RCC 7860 (cell line): ENCODE data around the gene ZNF383.
"Not testable (repeated sequence)": the region's sequence is repeated elsewhere in the genome, so short reads cannot be mapped to it uniquely, and the experiment has no call there.

ENCODE experiments used
- DNase-seq: peaks from one replicate; pipeline ENCODE4 v3.0.0-alpha.2; 2015; ENCODE audit warnings: low spot score
- FAIRE-seq: peaks from 2 replicates; lab custom pipeline; 2012; peaks lifted over from hg19 to GRCh38; lab: Jason Lieb, UNC

Gene ZNF383

DNA sequence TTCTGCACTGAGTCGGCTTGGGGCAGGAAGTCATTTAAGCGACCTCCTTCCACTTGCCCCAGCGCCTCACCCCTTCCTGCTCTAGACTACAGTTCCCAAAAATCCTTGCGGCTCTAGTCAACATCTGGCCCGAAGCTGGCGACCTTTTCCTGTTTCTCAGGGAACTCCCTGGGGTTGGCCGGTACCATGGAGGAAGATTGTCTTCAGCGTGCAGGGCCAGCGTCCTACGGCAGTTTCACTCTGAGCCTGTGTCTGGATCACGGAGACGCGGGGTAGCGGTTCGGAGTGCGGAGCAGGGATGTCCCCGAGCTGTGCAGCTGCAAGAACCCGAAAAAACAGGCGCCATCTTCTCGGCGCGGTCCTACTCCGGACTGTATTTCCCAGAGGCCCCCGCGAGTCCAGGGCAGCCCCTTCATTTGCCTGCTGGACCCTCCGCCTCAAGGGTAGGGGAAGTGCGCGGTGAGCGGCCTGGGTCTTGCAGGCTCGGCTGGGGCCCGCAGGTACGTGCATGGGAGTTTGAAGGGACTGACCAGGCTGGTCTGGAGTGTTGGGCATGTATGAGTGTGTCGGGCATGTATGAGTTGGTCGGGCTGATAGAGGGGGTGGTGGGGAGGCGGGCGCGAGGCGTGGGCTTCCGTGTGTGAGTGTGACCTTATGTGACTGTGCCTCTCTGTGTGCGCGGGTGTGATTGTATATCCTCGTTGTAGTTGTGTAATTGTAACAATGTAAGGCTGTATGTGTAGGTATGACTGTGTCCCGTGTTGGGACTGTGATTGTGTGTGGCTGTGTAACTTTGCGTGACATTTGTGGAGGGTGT, at the start of gene ZNF383:
TSS of gene ZNF383 (plus strand) at position 440 of the 817 bp plus-strand sequence. CDS start 12,240 bp downstream, outside the sequence.
- FAIRE-seq, result no peak

DNA sequence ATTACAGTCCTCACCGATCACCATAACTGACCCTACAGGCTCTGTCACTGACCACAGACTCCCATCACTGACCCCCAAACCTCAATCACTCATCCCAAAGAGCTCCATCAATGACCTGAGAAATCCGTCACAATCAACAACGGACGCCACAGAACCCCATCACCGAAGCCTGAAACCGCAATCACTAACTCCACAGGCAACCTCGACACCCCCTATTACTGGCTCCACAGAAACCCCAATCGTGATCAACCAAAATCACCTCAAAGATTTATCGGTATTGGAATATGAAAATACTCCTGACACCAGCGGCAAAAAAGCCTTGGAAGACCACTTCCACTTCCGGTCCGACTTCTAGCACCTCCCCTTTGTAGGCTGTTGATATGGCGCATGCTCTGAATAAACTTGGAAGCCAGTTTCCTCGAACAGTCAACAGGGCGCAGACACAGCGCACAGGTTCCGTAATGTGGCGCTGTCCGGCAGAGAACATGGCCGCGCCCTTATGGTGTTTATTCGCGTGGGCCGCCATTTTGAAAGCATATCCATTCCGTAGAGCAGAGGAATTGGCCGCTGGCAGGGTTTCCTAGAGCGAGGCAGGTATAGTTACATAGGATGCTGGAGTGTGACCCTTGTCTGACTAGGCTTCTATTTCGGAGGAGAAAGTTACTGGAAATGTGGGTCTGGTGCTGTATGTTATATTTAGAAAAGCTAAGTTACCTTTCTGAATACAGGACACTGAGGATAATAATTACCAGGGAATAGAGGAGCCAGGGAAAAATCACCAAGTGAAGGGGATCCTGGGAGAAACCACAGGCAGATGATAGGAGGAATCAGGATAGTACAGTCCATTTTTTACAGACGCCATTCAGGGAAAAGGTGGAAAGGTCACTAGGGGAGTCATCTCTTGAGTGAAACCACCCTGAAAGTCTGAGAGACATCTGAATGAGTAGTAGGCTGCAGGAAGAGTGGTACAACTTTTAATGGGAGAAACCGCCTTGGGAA, 45.3 kb upstream of the ZNF383 start, which contains the start of gene ZNF585A:
TSS of gene ZNF585A (minus strand) at position 328 of the 999 bp plus-strand sequence. CDS start 2,785 bp downstream, outside the sequence.
- peak; percentile 82 for DNase-seq
- peak; percentile 78 for FAIRE-seq

More for the DNA sequence above, at the start of gene ZNF383:
- DNase-seq, result peak; percentile 62

DNA sequence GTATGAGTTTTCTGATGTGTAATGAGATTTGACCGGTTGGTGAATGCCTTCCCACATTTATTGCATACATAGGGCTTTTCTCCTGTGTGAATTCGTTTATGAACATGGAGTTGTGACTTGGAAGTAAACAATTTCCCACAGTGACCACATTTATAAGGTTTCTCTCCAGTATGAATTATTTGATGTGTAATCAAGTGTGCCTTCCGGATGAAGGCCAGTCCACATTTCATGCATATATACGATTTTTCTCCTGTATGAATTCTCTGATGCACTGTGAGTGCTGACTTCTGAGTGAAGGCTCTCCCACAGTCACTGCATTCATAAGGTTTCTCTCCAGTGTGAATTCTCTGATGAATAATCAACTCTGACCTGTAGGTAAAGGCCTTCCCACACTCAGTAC, 31.9 kb upstream of the ZNF383 start:
- FAIRE-seq, DNase-seq: not testable (repeated sequence)

DNA sequence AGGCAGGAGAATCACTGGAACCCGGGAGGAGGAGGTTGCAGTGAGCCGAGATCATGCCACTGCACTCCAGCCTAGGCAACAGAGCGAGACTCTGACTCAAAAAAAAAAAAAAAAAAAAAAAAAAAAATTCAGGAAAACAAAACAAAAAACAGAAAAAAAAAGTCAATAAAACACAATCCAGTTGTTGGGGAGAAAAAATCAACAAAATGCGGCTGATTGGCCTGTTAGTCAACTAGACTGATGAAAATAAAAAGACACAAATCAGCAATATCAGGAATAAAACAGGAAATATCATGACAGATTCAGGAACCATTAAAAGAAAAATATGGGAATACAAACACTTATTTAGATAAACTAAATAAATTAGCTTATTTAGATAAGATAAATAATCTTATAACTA, 22.8 kb upstream of the ZNF383 start:
- not testable (repeated sequence) for FAIRE-seq

DNA sequence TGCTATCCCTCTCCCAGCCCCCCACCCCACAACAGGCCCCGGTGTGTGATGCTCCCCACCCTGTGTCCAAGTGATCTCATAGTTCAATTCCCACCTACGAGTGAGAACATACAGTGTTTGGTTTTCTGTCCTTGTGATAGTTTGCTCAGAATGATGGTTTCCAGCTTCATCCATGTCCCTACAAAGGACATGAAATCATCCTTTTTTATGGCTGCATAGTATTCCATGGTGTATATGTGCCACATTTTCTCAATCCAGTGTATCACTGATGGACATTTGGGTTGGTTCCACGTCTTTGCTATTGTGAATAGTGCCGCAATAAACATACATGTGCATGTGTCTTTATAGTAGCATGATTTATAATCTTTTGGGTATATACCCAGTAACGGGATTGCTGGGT, 20.9 kb upstream of the ZNF383 start:
- FAIRE-seq, DNase-seq: not testable (repeated sequence)

More for the DNA sequence above, 22.8 kb upstream of the ZNF383 start:
- not testable (repeated sequence) for DNase-seq

DNA sequence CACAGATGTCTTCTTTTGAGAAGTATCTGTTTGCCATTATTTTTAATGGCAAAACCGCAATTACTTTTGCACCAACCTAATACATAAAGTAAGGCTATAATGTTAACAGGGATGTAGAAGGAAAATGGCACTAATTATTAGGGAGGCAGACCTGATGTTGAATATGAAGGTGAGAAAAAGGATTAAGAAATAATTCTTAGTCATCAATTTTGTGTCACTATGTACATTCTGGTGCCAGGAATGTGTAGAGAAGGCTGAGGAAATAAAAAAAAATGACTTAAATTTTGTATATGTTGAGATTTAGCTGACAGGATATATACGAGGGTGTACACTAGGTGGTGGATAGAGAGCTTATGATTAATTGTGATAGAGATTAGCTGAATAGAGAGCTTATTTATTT, 20.2 kb upstream of the ZNF383 start:
- DNase-seq (no peak), FAIRE-seq (no peak)

DNA sequence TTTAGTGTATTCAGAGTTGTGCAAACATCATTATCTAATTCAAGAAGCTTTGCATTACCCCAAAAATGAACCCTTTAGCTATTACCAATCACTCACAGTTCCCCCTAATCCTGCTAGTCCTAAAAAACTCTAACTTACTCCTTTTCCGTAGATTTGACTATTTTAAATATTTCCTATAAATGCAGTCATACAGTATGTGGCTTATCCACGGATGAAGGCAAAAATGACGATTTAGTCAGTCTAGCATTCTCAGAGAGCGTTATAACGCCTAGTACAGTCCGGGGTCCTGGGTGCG, 587 bp upstream of the ZNF383 start:
- FAIRE-seq, result no peak
- no peak for DNase-seq

DNA sequence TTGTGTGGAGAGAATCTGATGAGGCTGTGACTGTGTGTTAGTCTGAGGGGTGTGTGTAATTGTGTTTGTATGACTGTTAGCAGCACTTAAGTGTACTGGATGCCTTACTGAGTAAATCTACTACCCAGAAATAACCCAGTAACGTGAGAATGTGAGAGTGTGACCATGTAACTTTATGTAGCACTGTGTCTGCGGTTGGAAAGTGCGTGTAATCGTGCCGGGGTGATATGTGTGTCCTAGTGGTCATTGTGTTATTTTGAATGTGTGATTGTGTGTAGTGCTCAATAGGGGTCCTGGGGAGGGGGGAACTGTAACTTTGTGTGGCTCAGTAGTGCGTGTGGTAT, 550 bp downstream of the ZNF383 start:
- no peak for FAIRE-seq

DNA sequence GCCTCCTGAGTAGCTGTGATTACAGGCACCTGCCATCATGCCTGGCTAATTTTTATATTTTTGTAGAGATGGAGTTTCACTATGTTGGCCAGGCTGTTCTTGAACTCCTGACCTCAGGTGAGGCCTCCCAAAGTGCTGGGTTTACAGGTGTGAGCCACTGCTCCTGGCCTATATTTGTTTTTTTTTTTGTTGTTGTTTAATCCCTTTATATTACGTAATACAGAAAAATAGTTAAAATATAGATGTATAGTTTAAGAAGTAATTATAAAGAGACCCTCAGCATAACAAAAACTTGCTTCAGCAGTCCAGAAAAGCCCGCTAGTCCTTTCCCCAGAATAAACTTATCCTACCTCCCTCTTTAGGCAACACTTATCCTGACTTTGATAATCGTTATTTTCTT, 2.4 kb downstream of the ZNF383 start:
- DNase-seq, result no peak
- FAIRE-seq, result no peak

More for the DNA sequence above, 550 bp downstream of the ZNF383 start:
- DNase-seq, result no peak

DNA sequence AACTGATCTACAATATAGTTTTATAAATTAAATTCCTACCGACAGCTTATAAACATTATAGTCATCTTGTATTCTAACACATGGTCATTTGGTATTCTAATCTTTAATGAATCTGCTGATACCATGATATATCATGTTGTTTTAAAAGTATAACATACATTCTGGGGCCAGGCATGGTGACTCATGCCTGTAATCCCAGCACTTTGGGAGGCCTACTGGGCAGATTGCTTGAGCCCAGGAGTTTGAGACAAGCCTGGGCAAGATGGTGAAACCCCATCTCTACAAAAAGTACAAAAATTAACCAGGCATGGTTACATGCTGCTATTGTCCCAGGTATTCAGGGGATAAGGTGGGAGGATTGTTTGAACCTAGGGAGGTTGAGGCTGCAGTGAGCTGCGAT, 3.1 kb downstream of the ZNF383 start:
- FAIRE-seq (no peak), DNase-seq (no peak)

DNA sequence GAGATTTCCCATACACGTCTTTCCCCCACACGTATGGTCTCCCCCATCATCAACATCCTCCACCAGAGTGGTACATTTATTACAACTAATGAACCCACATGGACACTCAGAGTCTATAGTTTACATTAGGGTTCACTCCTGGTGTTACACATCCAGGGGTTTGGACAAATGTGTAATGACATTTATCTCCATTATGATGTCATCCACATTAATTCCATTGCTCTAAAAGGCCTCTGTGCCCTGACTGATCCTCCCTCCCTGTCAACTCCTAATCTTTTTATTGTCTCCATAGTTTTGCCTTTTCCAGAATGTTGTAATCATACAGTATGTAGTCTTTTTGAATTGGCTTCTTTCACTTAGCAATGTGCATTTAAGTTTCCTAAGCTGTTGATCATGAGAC, 8.2 kb downstream of the ZNF383 start:
- DNase-seq (no peak), FAIRE-seq (no peak)

DNA sequence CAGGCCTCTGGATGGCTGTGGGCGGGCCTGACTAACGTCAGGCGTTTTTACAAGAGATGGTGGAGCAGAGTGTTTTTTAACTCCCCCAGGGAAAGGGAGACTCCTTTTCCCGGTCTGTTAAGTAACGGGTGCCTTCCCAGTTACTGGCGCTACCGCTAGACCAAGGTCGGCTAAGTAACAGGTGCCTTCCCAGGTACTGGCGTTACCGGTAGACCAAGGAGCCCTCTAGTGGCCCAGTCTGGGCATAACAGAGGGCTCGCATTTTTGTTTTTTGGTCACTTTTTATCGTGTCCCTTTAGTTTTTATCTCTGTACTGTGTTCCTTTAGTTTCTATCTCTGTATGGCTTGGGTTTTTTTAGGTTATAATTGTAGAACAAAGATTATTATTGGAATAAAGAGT, 10.0 kb downstream of the ZNF383 start:
- DNase-seq (no peak), FAIRE-seq (no peak)

DNA sequence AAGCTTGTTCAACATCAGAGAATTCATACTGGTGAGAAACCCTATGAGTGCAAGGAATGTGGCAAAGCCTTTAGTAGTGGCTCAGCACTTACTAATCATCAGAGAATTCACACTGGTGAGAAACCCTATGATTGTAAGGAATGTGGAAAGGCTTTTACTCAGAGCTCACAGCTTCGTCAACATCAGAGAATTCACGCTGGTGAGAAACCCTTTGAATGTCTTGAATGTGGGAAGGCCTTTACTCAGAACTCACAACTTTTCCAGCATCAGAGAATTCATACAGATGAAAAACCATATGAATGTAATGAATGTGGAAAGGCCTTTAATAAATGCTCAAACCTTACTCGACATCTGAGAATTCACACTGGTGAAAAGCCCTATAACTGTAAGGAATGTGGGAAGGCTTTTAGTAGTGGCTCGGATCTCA, 25.2 kb downstream of the ZNF383 start:
- DNase-seq (no peak), FAIRE-seq (no peak)

DNA sequence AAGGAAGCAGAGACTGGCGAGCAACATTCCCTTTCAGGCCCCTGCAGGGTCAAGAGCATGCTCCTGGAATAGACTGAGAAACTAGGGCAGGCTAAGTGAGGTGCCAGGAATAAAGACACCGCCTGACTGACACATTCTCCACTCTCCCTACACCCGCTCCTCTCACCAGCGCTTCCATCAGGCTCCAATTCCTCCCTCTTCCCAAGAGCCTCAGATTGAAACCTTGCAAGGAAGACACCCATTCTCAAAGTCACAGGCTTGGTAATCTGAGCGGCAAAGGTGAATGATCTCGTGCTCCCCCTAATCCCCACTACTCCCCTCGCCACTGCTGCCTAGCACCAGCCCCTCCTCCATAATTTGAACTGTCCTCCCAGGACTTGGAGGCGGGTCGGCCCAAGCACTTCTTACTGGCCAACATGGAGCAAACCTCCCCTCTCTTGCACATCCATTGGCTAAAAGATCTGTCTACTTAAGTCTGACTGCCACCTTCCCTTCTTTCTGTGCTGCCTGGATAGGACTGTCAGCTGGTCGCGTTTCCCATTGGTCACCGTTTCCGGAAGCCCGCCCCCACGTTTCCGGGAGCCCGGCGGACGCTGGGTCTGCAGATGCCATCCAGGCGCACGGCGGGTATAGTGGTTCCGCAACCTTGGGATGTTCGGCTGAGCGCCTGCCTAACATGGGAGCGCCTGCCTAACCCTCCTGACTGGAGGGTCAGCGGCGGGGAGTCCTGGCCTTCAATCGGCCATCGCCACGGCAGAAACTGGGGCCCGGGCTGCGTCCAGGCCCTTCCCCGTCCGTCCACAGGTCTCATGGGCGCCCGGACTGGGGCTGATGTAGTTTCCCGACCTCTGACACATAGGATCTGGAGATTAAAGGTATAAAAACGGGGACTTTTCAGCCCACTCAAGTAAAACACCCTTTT, 33.6 kb downstream of the ZNF383 start:
- no peak for FAIRE-seq
- no peak for DNase-seq

DNA sequence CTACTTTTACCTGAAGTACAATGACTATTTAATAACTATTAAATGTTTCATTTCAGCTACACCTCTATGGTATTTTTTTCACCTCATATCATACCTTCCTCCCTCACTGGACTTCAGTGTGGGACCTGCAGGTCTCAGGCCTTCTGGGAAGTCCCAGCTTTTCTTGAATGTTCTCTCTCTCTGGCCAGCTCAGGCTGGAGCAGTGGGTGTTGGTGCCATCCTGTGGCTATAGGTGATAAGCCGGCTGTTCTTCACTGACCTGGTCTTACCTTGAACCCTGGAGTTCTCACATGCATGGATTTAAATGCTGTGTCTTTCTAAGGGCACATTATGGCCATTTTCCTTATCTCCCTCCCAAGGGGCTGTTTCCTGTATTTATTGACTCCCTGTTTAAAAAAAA, 45.0 kb downstream of the ZNF383 start:
- not testable (repeated sequence) for DNase-seq, FAIRE-seq

DNA sequence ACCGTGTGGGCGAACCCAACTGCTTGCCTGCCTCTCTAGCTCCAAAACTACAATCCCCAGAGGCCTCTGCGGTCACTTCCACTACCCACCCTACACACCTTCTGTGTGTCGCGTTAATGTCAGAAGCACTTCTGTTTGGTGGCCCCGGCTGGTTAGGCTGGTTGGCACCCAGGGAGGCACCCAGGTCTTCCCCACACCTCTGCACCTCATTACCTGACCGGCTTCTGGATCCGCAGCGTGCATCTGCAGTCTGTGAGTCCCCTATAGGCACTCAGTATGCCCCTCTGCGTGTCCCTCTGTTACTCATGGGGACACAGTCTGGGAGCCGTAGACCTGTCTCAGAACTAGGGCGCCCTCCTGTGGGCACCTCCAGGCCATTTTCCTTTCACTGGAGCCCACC, 49.0 kb downstream of the ZNF383 start:
- DNase-seq, FAIRE-seq: not testable (repeated sequence)

DNA sequence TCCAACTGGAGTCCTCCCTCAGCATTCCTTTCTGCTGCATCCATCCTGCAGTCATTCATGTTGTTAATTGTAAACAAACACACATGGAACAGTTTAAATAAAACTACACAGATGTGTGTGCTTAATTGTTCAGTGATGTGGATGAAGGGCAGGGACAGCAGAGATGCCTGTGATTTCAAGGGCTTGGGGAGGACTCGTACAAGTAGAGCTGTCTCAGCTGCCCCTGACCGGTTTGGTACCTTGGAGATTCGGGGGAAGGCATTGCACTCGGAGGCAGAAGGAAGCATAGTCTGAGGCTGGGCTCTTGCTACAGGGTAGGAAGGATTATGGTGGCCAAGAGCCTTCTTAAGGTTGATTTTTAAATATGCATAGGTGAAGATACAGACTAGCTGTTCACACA, 49.7 kb downstream of the ZNF383 start:
- not testable (repeated sequence) for FAIRE-seq, DNase-seq

DNA sequence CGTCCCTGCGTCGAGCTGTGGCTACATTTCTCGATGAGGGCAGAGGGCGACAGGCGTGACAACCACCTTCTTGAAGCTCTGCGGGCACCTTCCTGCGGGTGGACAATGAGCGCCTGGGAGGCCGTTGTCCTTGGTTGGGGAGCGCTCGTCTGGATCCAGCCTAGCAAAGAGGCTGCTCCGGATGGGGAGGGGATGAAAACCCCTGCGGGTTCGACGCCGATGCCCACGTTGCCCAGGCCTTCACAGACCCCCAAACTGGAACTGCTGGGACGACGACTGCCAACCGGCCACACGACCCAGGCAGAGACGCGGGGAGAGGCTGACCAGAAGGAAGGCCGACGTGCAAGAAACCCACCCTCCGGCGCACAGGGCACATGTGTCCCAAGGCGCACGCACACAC, 62.6 kb downstream of the ZNF383 start:
- not testable (repeated sequence) for DNase-seq, FAIRE-seq

DNA sequence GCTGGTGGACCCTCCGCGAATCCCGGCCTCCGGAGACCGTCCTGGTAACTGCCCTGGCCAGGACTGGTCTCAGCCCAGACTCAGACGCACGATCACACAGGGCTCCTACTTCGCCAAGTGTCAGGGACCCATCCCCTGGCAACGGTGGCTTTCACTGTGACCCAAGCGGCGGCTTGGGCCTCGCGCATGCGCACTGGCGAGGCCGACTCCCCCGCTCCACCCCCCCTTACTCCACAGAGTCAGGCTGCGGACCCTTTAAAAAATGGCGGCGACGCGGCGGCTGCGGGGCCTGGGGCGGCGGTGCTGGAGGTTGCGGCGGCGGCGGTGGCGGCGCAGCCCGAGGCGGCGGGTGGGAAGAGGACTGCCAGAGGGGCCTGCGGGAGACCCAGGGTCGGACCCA, 66.0 kb downstream of the ZNF383 start:
- DNase-seq, FAIRE-seq: not testable (repeated sequence)

DNA sequence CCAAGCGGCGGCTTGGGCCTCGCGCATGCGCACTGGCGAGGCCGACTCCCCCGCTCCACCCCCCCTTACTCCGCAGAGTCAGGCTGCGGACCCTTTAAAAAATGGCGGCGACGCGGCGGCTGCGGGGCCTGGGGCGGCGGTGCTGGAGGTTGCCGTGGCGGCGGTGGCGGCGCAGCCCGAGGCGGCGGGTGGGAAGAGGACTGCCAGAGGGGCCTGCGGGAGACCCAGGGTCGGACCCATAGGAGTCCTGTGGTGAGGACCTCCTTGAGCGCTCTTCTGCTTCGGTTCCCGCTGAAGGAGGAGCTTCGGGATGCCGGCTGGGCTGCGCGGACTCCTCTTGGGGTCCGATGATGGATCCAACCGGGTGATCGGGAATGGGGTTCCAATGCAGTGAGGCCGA, 71.2 kb downstream of the ZNF383 start:
- DNase-seq, FAIRE-seq: not testable (repeated sequence)
